ENCODE data around the gene NUP210L.
A peak's percentile ranks its signal among the peaks of the same experiment; 100 is the strongest.

NUP210L gene

GRCh38 chr1:154166207-154166606 lies 11.3 kb upstream of the NUP210L start:
- Histone ChIP-seq H3K27me3 (ENCODE audit: insufficient read depth, low read length, poor library complexity) (no peaks in the 10 kb centered on the region), H2BK120ac (ENCODE audit: low read depth, low read length) (no peak overlapping the region), H3K18ac (ENCODE audit: low read length) (no peak overlapping the region), H4K5ac (ENCODE audit: low read length) (no peak overlapping the region), H3K79me1 (ENCODE audit: low read length) (peaks cover 15% of the 10 kb centered on the region), H2AK5ac (ENCODE audit: low read length) (no peak overlapping the region), H3K79me2 (ENCODE audit: control insufficient read depth, insufficient read depth, low read length) (peaks cover 8% of the 10 kb centered on the region), H3K27ac (ENCODE audit: low read depth, low read length) (no peak overlapping the region), H2BK5ac (ENCODE audit: low read length) (no peak overlapping the region), H3K23ac (ENCODE audit: low read length) (no peak overlapping the region), H3K9ac (ENCODE audit: low read length) (no peak overlapping the region), H3K36me3 (ENCODE audit: control insufficient read depth, insufficient read depth, low read length) (peaks cover 30% of the 10 kb centered on the region), H3K4ac (ENCODE audit: low read depth, low read length) (no peak overlapping the region), H4K8ac (ENCODE audit: low read depth, low read length) (no peak overlapping the region), H3K4me1 (ENCODE audit: control insufficient read depth, low read depth, low read length) (no peaks in the 10 kb centered on the region), H3K4me3 (ENCODE audit: low read length) (no peak overlapping the region), H3K56ac (ENCODE audit: low read length) (no peak overlapping the region), H3K4me2 (ENCODE audit: low read length) (no peak overlapping the region), H2BK15ac (replicated peaks; ENCODE audit: low read depth) (no peak overlapping the region)
- DNase-seq: no peak
- no CpG with 5 or more reads among the region's 1 CpG for WGBS (ENCODE audit: extremely low coverage, insufficient coverage, low lambda C conversion rate)

- Histone ChIP-seq H2AK5ac (ENCODE audit: low read length) (no peak overlapping the region), H3K4me2 (ENCODE audit: low read length) (no peak overlapping the region), H3K4me1 (ENCODE audit: control insufficient read depth, low read depth, low read length) (peaks cover 2% of the 10 kb centered on the region), H3K4ac (ENCODE audit: low read depth, low read length) (no peak overlapping the region), H2BK120ac (ENCODE audit: low read depth, low read length) (no peak overlapping the region), H3K79me1 (ENCODE audit: low read length) (peaks cover 11% of the 10 kb centered on the region), H3K27ac (ENCODE audit: low read depth, low read length) (no peak overlapping the region), H2BK15ac (replicated peaks; ENCODE audit: low read depth) (no peak overlapping the region), H3K4me3 (ENCODE audit: low read length) (no peak overlapping the region), H3K36me3 (ENCODE audit: control insufficient read depth, insufficient read depth, low read length) (peaks cover 10% of the 10 kb centered on the region), H3K23ac (ENCODE audit: low read length) (no peak overlapping the region), H3K56ac (ENCODE audit: low read length) (no peak overlapping the region), H3K27me3 (ENCODE audit: insufficient read depth, low read length, poor library complexity) (no peaks in the 10 kb centered on the region), H4K8ac (ENCODE audit: low read depth, low read length) (no peak overlapping the region), H4K5ac (ENCODE audit: low read length) (no peak overlapping the region), H3K79me2 (ENCODE audit: control insufficient read depth, insufficient read depth, low read length) (peaks cover 2% of the 10 kb centered on the region), H3K18ac (ENCODE audit: low read length) (no peak overlapping the region), H3K9ac (ENCODE audit: low read length) (no peak overlapping the region), H2BK5ac (ENCODE audit: low read length) (no peak overlapping the region)
- DNase-seq: no peak
Observed at GRCh38 chr1:154159554-154159953, 4.7 kb upstream of the NUP210L start.

- H3K36me3 ChIP-seq (ENCODE audit: control insufficient read depth, insufficient read depth, low read length): peaks cover 8% of the 10 kb centered on the region
- peaks cover 2% of the 10 kb centered on the region for H3K4me1 ChIP-seq (ENCODE audit: control insufficient read depth, low read depth, low read length)
- no peaks in the 10 kb centered on the region for H3K27me3 ChIP-seq (ENCODE audit: insufficient read depth, low read length, poor library complexity)
- no peak overlapping the region for H3K4me3 ChIP-seq (ENCODE audit: low read length)
- H3K4me2 ChIP-seq (ENCODE audit: low read length): no peak overlapping the region
- H2BK5ac ChIP-seq (ENCODE audit: low read length): no peak overlapping the region
- no peak overlapping the region for H4K5ac ChIP-seq (ENCODE audit: low read length)
- no peak overlapping the region for H3K18ac ChIP-seq (ENCODE audit: low read length)
- no peak overlapping the region for H3K9ac ChIP-seq (ENCODE audit: low read length)
- no peak overlapping the region for H3K4ac ChIP-seq (ENCODE audit: low read depth, low read length)
- H3K79me1 ChIP-seq (ENCODE audit: low read length): peaks cover 8% of the 10 kb centered on the region
- no peak overlapping the region for H2BK15ac ChIP-seq (replicated peaks; ENCODE audit: low read depth)
- no peak overlapping the region for H3K27ac ChIP-seq (ENCODE audit: low read depth, low read length)
- no peak overlapping the region for H3K56ac ChIP-seq (ENCODE audit: low read length)
- no peak overlapping the region for H2AK5ac ChIP-seq (ENCODE audit: low read length)
- H4K8ac ChIP-seq (ENCODE audit: low read depth, low read length): no peak overlapping the region
- no peak for DNase-seq
- H3K23ac ChIP-seq (ENCODE audit: low read length): no peak overlapping the region
- no peaks in the 10 kb centered on the region for H3K79me2 ChIP-seq (ENCODE audit: control insufficient read depth, insufficient read depth, low read length)
- H2BK120ac ChIP-seq (ENCODE audit: low read depth, low read length): no peak overlapping the region
- no CpG with 5 or more reads among the region's 8 CpGs for WGBS (ENCODE audit: extremely low coverage, insufficient coverage, low lambda C conversion rate)
Observed at GRCh38 chr1:154158307-154159125, 3.6 kb upstream of the NUP210L start.

GRCh38 chr1:154157520-154158306 lies 2.8 kb upstream of the NUP210L start:
- Histone ChIP-seq H3K4me2 (ENCODE audit: low read length) (no peak overlapping the region), H3K23ac (ENCODE audit: low read length) (no peak overlapping the region), H4K8ac (ENCODE audit: low read depth, low read length) (no peak overlapping the region), H3K36me3 (ENCODE audit: control insufficient read depth, insufficient read depth, low read length) (peaks cover 8% of the 10 kb centered on the region), H3K27ac (ENCODE audit: low read depth, low read length) (no peak overlapping the region), H2BK120ac (ENCODE audit: low read depth, low read length) (no peak overlapping the region), H3K27me3 (ENCODE audit: insufficient read depth, low read length, poor library complexity) (no peaks in the 10 kb centered on the region), H3K9ac (ENCODE audit: low read length) (no peak overlapping the region), H3K56ac (ENCODE audit: low read length) (no peak overlapping the region), H3K4me3 (ENCODE audit: low read length) (no peak overlapping the region), H3K79me2 (ENCODE audit: control insufficient read depth, insufficient read depth, low read length) (no peaks in the 10 kb centered on the region), H3K4me1 (ENCODE audit: control insufficient read depth, low read depth, low read length) (peaks cover 2% of the 10 kb centered on the region), H3K79me1 (ENCODE audit: low read length) (peaks cover 8% of the 10 kb centered on the region), H3K4ac (ENCODE audit: low read depth, low read length) (no peak overlapping the region), H2BK15ac (replicated peaks; ENCODE audit: low read depth) (no peak overlapping the region), H2BK5ac (ENCODE audit: low read length) (no peak overlapping the region), H4K5ac (ENCODE audit: low read length) (no peak overlapping the region), H2AK5ac (ENCODE audit: low read length) (no peak overlapping the region), H3K18ac (ENCODE audit: low read length) (no peak overlapping the region)
- DNase-seq: peak; percentile 45
- no CpG with 5 or more reads among the region's 7 CpGs for WGBS (ENCODE audit: extremely low coverage, insufficient coverage, low lambda C conversion rate)

GRCh38 chr1:154155251-154155650 lies 378 bp upstream of the NUP210L start:
- Histone ChIP-seq H3K18ac (ENCODE audit: low read length) (no peak overlapping the region), H3K9ac (ENCODE audit: low read length) (no peak overlapping the region), H3K56ac (ENCODE audit: low read length) (no peak overlapping the region), H3K4me2 (ENCODE audit: low read length) (no peak overlapping the region), H4K8ac (ENCODE audit: low read depth, low read length) (no peak overlapping the region), H2BK120ac (ENCODE audit: low read depth, low read length) (no peak overlapping the region), H3K4me1 (ENCODE audit: control insufficient read depth, low read depth, low read length) (peaks cover 2% of the 10 kb centered on the region), H3K79me2 (ENCODE audit: control insufficient read depth, insufficient read depth, low read length) (no peaks in the 10 kb centered on the region), H3K27me3 (ENCODE audit: insufficient read depth, low read length, poor library complexity) (no peaks in the 10 kb centered on the region), H4K5ac (ENCODE audit: low read length) (no peak overlapping the region), H3K4ac (ENCODE audit: low read depth, low read length) (no peak overlapping the region), H2BK15ac (replicated peaks; ENCODE audit: low read depth) (no peak overlapping the region), H3K79me1 (ENCODE audit: low read length) (peaks cover 6% of the 10 kb centered on the region), H2AK5ac (ENCODE audit: low read length) (no peak overlapping the region), H3K23ac (ENCODE audit: low read length) (no peak overlapping the region), H3K4me3 (ENCODE audit: low read length) (no peak overlapping the region), H3K36me3 (ENCODE audit: control insufficient read depth, insufficient read depth, low read length) (peaks cover 1% of the 10 kb centered on the region), H2BK5ac (ENCODE audit: low read length) (no peak overlapping the region), H3K27ac (ENCODE audit: low read depth, low read length) (no peak overlapping the region)
- DNase-seq: no peak
- WGBS (ENCODE audit: extremely low coverage, insufficient coverage, low lambda C conversion rate): no CpG with 5 or more reads among the region's 9 CpGs
